SW480 (cell line): Measurements from ENCODE around the gene TMEM42.
A peak's percentile ranks its signal among the peaks of the same experiment; 100 is the strongest.

Experiments used
- DNase-seq: peaks from one replicate; pipeline ENCODE4 v3.0.0-alpha.2; 2016; ENCODE audit warnings: low spot score

Gene TMEM42

GRCh38 chr3:44874308-44874707 lies 12.6 kb downstream of the TMEM42 start, which contains the start of gene TGM4:
TGM4 (plus strand) TSS chr3:44874608; CDS start chr3:44874679, 71 bp downstream.
- DNase-seq, result no peak

GRCh38 chr3:44875596-44875995 lies 13.9 kb downstream of the TMEM42 start:
- DNase-seq, result no peak

GRCh38 chr3:44877333-44877732 lies 15.6 kb downstream of the TMEM42 start:
- DNase-seq, result no peak

- no peak for DNase-seq
Measured at GRCh38 chr3:44880284-44880683, 18.6 kb downstream of the TMEM42 start.

- DNase-seq, result peak; percentile 23
Measured at GRCh38 chr3:44883213-44883955, 21.7 kb downstream of the TMEM42 start.

GRCh38 chr3:44883999-44884431 lies 22.3 kb downstream of the TMEM42 start:
- peak; percentile 92 for DNase-seq

GRCh38 chr3:44885618-44886017 lies 23.9 kb downstream of the TMEM42 start:
- DNase-seq, result peak; percentile 88

- no peak for DNase-seq
Measured at GRCh38 chr3:44886561-44886960, 24.8 kb downstream of the TMEM42 start.

- no peak for DNase-seq
Measured at GRCh38 chr3:44887101-44887500, 25.4 kb downstream of the TMEM42 start.

- no peak for DNase-seq
Measured at GRCh38 chr3:44890258-44890657, 28.5 kb downstream of the TMEM42 start.

- DNase-seq, result no peak
Measured at GRCh38 chr3:44890852-44891251, 29.1 kb downstream of the TMEM42 start.

GRCh38 chr3:44892689-44893088 lies 31.0 kb downstream of the TMEM42 start:
- no peak for DNase-seq

- peak; percentile 48 for DNase-seq
Measured at GRCh38 chr3:44893097-44893496, 31.4 kb downstream of the TMEM42 start.

- DNase-seq, result no peak
Measured at GRCh38 chr3:44894485-44894884, 32.8 kb downstream of the TMEM42 start.

GRCh38 chr3:44896440-44896839 lies 34.7 kb downstream of the TMEM42 start:
- no peak for DNase-seq

- DNase-seq, result no peak
Measured at GRCh38 chr3:44899683-44900367, 38.1 kb downstream of the TMEM42 start.

GRCh38 chr3:44902628-44903027 lies 40.9 kb downstream of the TMEM42 start:
- no peak for DNase-seq

GRCh38 chr3:44903314-44903713 lies 41.6 kb downstream of the TMEM42 start:
- no peak for DNase-seq

- no peak for DNase-seq
Measured at GRCh38 chr3:44903751-44904150, 42.0 kb downstream of the TMEM42 start.

- no peak for DNase-seq
Measured at GRCh38 chr3:44905446-44906157, 43.9 kb downstream of the TMEM42 start.

GRCh38 chr3:44906997-44907396 lies 45.3 kb downstream of the TMEM42 start:
- DNase-seq, result no peak

- DNase-seq, result no peak
Measured at GRCh38 chr3:44907612-44908011, 45.9 kb downstream of the TMEM42 start.

- no peak for DNase-seq
Measured at GRCh38 chr3:44909063-44909462, 47.4 kb downstream of the TMEM42 start.
